Epithelial cell of esophagus (primary cell): ENCODE results near the gene STUM.

ENCODE experiments used
- DNase-seq: peaks from one replicate; pipeline ENCODE4 v3.0.0; 2010; ENCODE audit warnings: low read depth
- H3K4me3 ChIP-seq: 2 replicates; pipeline ENCODE4 v1.5.1; 2011; ENCODE audit warnings: mild to moderate bottlenecking, low read length, control low read depth
- TF ChIP-seq, protein P1 (sequence below): IDR thresholded peaks from 2 replicates; pipeline ENCODE4 v1.5.1; 2011; ENCODE audit warnings: low read depth, mild to moderate bottlenecking, low read length, control low read depth, inconsistent platforms; ENCODE audit not compliant: insufficient read depth; ENCODE audit errors: missing control alignments

The STUM gene

DNA sequence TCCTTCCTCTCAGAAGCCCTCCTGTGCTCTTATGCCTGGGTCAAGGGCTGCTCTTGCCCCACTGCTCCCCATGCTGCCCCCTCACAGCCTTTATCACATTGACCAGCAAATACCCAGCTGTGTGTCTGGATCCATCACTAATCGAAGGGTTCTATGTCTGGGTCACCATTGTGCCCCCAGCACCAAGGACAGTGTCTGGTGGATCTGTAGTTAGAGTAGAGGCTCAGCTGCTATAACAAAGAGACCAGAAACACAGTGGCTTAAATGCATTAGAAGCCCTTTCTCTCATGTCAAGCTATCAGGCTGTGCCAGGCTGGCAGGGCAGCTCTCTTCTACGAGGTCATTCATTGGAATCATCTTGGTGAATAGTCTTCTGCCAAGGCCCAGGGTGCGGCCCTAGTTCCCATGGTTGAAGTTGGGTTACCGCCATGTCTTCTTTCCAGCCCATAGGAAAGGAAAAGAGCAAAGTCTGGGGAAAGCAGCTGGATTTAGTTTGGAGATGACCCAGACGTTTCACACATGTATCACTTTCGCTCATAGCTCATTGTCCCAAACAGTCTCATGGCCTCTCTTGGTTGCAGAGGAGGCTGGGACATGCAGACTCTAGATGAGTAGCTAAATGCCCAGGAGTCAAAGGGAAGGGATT, 32.2 kb downstream of the STUM start:
- H3K4me3 ChIP-seq, result no peak overlapping the region
- DNase-seq, result no peak
- TF ChIP-seq, protein P1, sequence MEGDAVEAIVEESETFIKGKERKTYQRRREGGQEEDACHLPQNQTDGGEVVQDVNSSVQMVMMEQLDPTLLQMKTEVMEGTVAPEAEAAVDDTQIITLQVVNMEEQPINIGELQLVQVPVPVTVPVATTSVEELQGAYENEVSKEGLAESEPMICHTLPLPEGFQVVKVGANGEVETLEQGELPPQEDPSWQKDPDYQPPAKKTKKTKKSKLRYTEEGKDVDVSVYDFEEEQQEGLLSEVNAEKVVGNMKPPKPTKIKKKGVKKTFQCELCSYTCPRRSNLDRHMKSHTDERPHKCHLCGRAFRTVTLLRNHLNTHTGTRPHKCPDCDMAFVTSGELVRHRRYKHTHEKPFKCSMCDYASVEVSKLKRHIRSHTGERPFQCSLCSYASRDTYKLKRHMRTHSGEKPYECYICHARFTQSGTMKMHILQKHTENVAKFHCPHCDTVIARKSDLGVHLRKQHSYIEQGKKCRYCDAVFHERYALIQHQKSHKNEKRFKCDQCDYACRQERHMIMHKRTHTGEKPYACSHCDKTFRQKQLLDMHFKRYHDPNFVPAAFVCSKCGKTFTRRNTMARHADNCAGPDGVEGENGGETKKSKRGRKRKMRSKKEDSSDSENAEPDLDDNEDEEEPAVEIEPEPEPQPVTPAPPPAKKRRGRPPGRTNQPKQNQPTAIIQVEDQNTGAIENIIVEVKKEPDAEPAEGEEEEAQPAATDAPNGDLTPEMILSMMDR, result no peak

DNA sequence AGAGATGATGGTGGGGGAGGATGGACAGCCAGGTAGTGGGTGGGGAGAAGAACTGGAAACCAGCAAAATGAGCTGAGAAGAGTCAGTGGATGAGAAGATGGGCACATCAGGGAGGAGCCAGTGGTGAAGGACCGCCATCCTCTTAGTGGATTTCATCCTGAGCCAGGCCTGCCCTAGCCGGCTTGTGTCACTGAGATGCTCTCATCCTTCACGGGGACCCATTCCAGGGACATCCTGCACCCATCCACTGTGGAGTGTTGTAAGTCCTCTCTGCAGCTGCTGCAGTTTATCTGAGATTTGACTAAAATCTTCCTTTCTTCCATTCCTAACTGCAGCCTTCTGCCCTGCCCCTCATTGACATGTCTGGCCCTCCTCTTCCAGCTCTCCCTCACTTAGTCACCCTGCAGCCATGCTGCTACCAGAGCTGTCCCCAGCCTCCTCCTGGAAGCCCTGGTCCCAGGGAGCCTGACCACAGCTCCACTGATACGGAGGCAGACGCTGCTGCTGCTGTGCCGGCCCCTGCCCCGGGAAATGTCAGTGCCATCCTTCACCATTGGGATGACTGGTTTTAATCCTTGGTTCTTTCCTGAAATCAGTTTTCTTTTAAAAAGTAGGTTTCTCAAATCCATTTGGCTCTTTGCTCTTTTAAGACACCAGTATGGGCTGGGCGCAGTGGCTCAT, 33.2 kb downstream of the STUM start:
- no peak for DNase-seq
- no peak overlapping the region for H3K4me3 ChIP-seq
- TF ChIP-seq, protein P1, result no peak

DNA sequence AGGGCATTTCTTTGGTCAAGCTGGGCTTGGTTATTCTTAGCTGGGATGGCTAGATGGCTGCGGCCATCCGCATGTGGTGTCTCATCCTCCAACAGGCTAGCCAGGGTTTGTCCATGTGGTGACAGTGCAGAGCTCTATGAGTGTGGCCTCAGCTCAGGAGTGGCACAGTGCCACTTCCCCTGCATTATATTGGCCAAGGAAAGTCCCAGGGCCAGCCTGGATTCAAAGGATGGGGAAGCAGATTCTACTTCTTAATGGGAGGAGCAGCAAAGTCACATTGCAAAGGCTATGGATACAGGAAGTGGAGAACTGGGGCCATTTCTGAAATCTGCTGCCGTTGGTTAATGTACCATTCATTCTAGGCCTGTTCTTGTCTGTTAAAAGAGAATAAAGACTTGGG, 34.4 kb downstream of the STUM start:
- H3K4me3 ChIP-seq, result no peak overlapping the region
- TF ChIP-seq, protein P1, result no peak
- DNase-seq, result no peak

DNA sequence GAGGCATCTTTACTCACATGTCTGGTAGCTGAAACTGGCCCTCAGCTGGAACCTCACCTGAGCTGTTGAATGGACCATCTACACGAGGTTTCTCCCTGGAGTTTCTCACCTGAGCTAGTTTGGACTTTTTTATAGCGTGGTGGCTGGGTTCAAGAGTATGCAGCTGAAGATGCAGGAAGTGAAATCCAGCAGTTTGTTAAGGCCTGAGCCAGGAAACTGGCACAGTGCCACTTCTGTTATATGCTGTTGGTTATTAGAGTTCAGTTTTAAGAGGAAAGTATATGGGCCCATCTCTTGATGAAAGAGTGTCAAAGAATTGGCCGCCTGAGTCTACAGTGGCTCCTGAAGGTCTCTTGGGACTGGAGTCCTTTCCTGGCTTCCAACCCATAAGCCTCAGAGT, 35.6 kb downstream of the STUM start:
- no peak overlapping the region for H3K4me3 ChIP-seq
- TF ChIP-seq, protein P1, result no peak
- no peak for DNase-seq

DNA sequence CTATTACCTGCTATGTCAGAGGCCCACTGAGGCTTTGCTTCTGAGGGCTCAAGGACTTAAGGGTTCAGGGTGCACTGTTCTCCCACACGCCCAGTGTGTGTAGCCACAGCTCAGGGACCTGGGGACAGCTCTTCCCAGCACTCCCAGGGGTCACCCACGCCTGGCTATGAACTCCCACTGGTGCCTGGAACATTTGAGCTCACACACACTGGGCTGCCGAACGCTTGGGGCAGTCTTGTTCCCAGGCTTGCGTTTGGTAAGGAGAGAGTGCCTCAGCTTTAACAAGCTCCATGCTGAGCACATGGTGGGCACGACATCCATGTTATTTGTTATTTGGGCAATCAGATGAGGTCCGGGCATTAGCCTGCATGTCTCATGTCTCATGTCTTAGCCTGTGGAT, 37.6 kb downstream of the STUM start:
- no peak overlapping the region for H3K4me3 ChIP-seq

DNA sequence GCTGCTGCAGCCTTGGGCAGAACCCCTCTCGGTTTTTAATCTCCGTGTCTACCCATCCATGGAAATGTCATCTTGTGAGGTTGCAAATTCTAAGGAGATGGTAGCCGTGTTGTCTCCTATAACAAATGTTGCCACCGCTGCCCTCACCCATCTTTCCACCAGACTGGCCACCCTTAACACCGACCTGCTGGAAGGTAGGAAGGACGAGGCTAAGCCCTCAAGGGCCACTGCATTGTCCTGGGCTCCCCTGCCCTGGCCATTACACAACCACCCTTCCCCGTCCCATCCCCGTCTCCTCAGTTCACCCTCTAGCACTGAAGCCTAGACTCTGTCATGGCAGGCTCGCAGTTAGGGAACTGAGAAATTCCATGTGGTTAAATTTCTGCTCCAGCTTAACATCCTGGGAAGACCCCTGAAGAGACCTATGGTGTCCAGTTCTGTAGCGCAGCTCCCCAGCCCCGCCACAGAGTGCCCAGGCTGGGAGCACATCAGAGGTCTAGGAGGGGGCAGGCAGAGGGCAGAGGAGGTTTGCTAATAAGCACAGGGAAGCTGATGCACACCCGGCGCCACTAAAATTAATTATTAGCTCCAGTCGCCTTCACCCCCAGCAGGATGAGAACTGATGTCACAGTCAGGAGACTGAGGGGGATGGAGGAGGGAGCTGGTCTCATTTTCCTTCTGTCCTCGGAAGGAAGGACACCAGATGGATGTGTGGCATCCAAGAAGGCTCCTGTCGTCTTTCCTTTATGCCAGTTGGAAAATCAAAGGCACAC, 38.3 kb downstream of the STUM start:
- TF ChIP-seq, protein P1, result no peak
- no peak for DNase-seq
- H3K4me3 ChIP-seq, result no peak overlapping the region

More for the DNA sequence above, 37.6 kb downstream of the STUM start:
- TF ChIP-seq, protein P1, result no peak
- DNase-seq, result no peak

DNA sequence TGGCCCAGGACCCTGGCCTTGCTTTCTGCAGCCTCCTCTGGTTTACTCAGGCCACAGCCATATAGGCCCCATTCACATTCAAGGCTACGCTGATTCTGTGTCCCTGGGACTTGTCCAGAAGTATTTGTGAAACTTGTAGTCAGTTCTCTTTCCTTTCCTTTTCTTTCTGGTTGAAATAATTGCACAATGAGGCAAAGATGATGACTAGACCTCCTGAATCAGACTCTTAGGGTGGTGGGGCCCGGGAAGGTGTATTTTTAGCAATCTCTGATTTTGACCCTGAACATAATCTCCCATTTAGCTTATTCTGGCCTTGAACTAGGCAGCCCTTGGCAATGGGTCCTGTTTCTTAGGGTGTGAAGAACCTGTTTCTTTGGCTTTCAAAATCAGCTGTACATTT, 39.9 kb downstream of the STUM start:
- TF ChIP-seq, protein P1, result no peak
- peak; percentile 30 for DNase-seq
- H3K4me3 ChIP-seq, result no peak overlapping the region
